Omental fat pad (tissue), 4 donors: ENCODE measurements around the gene TMEM247. TPM values are rescaled to one million over a fixed set of nuclear protein-coding genes. Genes with fewer than 3 reads are reported as not detected.

Experiments used
- ATAC-seq: fragments of 150-250 bp; one replicate; pipeline ENCODE4 v1.9.1; 2016; ENCODE audit warnings: mild to moderate bottlenecking, moderate library complexity; ENCODE audit not compliant: low FRiP score
- DNase-seq: peaks from one replicate; pipeline ENCODE4 v3.0.0-alpha.2; 2019; ENCODE audit warnings: low spot score
- total RNA-seq, 4 donors: library from RNA; depleted of rRNA; stranded (reverse); fragments of >200 nt; gene quantifications; one replicate each; pipeline ENCODE4 v1.1.0, GENCODE V29; 2016
- TF ChIP-seq, protein P1 (sequence below), 3 donors: fragments of 450-650 bp; IDR thresholded peaks; one replicate each; pipeline ENCODE4 v1.5.1; 2016 to 2017; ENCODE audit warnings: antibody characterized with exemption in 3 of 3, mild to moderate bottlenecking in 3 of 3, moderate library complexity in 2 of 3

The TMEM247 gene
- total RNA-seq, 4 donors from 2014 or later = not detected

DNA sequence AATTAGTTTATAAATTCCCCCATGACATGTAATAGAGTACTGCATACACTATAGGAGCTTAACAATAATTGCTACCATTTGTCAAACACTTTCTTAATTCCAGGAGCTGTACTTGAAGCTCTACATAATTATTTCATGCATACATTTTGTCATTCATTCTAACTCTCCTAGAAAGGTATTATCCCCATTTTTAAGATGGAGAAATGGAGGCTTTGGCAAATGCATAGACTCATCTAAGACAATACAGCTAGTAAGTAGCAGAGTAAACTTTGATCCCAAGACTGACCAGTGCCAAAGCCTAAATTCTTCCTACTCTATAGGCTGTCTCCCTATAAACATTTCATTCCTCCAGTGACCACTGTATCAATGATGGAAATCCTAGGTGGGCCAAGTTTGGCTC lies 42.6 kb upstream of the TMEM247 start:
- TF ChIP-seq, protein P1, sequence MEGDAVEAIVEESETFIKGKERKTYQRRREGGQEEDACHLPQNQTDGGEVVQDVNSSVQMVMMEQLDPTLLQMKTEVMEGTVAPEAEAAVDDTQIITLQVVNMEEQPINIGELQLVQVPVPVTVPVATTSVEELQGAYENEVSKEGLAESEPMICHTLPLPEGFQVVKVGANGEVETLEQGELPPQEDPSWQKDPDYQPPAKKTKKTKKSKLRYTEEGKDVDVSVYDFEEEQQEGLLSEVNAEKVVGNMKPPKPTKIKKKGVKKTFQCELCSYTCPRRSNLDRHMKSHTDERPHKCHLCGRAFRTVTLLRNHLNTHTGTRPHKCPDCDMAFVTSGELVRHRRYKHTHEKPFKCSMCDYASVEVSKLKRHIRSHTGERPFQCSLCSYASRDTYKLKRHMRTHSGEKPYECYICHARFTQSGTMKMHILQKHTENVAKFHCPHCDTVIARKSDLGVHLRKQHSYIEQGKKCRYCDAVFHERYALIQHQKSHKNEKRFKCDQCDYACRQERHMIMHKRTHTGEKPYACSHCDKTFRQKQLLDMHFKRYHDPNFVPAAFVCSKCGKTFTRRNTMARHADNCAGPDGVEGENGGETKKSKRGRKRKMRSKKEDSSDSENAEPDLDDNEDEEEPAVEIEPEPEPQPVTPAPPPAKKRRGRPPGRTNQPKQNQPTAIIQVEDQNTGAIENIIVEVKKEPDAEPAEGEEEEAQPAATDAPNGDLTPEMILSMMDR (IDR thresholded peaks at IDR 0.05) = no peak
- ATAC-seq (no peak), DNase-seq (no peak)

DNA sequence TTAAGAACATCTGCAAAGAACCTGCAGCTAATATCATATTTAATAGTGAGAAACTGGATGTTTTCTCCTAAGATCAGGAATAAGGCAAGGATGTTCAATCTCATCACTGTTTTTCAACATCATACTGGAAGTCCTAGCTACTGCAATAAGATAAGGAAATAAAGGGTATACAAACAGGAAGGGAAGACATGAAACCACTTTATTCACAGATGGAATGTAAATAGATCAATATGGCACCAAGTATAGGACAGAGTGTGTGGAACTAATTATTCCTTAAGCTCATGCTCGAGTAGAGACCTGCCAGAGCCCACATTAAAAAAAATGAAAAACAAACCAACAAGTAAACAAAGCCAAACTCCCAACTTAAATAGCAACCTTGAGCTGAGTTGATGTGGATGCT lies 41.3 kb upstream of the TMEM247 start:
- DNase-seq (no peak), ATAC-seq (no peak)
- TF ChIP-seq, protein P1 (IDR thresholded peaks at IDR 0.05) = no peak

DNA sequence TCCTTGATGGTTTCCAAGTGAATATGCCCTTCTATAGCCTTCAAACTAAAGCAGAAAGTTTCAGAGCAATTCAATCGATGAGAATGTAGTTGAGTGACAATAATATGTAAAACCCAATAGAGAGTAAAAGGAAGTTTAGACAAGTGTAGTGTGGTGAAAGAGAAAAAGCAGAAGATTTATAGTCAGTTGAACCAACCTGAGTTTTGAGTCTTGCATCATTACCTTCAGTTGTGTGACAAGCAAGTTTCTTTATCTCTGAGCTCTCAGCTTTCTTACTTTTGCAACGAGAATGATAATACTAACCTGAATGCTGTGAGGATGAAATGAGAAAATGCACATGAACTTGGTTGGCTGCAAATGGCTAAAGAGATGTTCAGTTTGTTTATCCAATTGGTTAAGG lies 40.6 kb upstream of the TMEM247 start:
- no peak for ATAC-seq
- TF ChIP-seq, protein P1 (IDR thresholded peaks at IDR 0.05) = no peak
- no peak for DNase-seq

DNA sequence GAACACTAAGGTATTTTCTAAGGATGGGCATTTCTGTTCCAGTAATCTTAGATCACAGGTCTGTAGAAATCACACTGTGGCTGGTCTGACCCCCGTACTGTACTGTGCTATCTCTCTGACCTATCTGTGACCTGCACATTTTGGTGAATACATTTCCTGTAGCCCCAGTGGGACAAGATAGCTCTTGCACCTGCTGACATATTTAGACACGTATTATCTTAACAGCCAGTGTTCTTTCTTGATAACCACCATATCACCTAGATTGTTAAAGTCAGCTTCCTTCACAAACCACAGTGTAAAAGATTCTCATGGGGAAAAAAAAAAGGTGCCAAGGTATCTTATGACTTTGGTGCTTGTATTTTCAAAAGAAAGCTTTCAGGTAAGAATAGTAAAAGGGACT lies 39.8 kb upstream of the TMEM247 start:
- TF ChIP-seq, protein P1 (IDR thresholded peaks at IDR 0.05) = no peak
- no peak for ATAC-seq
- no peak for DNase-seq

DNA sequence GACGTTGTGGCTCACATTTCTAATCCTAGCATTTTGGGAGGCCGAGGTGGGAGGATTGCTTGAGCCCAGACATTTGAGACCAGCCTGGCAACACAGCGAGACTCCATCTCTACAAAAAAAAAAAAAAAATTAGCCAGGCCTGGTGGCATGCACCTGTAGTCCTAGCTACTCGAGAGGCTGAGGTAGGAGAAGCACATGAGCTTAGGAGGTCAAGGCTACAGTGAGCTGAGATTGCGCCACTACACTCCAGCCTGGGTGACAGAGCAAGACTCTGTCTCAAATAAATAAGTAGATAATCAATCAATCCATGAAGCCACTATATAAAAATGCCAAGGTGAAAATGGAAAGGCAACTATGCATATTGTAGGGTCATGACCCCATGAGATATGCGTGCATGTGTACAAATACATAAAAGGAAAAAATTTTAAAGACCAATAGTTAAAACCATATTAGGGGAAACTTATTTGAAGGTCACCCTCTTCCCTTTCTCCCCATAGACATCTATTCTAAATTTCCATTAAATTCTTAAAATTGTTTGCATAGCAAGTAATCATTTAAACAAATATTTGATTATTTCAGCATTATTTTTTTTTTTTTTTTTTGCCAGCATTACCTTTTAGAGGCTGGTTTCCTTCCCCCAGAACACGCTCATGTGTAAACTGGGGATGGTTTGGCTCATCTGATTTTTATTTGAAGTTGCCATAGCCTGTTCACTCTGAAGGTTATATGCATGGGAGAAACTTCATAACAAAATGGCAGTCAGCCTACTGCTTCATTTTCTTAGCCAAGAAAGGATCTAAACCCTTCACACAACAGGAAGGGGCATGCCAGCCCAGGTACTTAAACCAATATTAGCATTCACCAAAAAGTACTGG lies 37.3 kb upstream of the TMEM247 start:
- ATAC-seq (no peak), DNase-seq (no peak)
- TF ChIP-seq, protein P1 (IDR thresholded peaks at IDR 0.05) = no peak

DNA sequence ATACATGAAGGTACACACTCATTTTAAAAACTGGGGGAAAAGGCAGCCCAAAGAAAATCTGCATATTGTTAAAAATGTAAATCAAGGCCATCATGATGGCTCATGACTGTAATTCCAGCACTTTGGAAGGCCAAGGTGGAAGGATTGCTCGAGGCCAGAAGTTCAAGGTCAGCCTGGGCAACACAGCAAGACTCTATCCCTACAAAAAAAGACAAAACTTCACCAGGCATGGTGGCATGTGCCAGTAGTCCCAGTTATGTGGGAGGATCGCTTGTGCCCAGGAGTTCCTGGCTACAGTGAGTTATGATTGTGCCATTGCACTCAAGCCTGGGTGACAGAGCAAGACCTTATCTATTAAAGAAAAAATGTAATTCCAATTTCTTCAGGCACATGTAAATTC lies 34.6 kb upstream of the TMEM247 start:
- DNase-seq (no peak), ATAC-seq (no peak)
- TF ChIP-seq, protein P1 (IDR thresholded peaks at IDR 0.05) = no peak

DNA sequence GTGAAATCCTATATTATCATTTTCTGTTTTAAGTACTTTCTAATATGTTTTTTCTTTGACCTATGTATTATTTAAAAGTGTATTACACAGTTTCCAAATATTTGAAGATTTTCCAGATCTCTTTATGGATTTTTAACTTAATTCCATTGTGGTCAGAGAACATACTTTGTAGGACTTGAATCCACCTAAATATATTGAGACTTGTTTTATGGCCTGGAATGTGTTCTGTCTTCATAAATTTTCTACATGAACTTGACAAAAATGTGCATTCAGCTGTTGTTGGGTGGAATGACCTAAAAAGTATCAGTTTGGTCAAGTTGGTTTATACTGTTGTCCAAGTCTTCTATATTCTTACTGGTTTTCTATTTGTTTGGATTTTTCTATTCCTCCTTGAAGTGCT lies 33.8 kb upstream of the TMEM247 start:
- DNase-seq (no peak), ATAC-seq (no peak)
- TF ChIP-seq, protein P1 (IDR thresholded peaks at IDR 0.05) = no peak
